Activated T-cell treated with anti-CD3 and anti-CD28 coated beads for 48 hours (primary cell): ENCODE measurements around the gene CDYL2.
A peak's percentile ranks its signal among the peaks of the same experiment; 100 is the strongest.

ENCODE experiments used
- DNase-seq: peaks from one replicate; pipeline ENCODE4 v3.0.0-alpha.2; 2020; ENCODE audit warnings: low read depth

The CDYL2 gene

DNA sequence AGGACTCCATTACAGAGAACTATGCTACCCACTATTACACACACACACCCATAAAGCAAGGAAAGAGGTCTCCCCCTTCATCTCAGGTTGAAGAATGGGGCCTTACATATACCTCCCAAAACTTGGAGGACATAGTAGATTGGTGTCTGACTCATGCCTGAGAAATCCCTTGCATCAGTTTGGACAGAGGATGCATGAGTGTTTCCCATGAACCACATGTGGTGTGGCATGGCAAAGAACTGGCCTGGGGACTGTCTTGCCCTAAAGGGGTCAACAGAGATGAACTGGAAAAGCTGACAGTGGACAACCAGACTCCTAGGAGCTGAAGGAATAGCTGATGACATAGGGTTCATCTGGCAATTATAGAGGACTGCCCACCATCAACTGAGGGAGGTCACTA lies 209.6 kb downstream of the CDYL2 start:
- no peak for DNase-seq

- DNase-seq, result no peak
Measured at GRCh38 chr16:80592273-80592672, 212.1 kb downstream of the CDYL2 start.

GRCh38 chr16:80591071-80591915 lies 213.1 kb downstream of the CDYL2 start:
- DNase-seq, result no peak

DNA sequence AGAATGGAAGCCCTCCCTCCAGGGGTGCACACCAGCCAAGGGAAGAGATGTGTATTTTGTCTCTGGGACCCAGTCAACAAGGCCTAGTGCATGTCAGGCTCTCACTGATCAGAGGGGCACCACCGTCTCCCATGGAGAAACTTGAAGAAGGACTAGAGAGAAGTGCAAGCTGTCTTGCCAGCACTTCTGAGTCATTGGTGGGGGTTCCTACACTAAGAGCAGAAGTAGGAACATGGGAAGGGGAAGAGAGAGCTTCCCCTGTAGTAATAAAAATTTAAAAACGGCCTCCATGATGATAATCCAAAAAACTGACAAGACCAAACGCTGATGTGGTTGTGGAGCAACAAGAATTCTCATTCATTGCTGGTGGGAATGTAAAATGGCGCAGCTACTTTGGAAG lies 217.3 kb downstream of the CDYL2 start:
- DNase-seq, result no peak

GRCh38 chr16:80586476-80586875 lies 217.9 kb downstream of the CDYL2 start:
- DNase-seq, result no peak

- DNase-seq, result no peak
Measured at GRCh38 chr16:80585764-80586163, 218.6 kb downstream of the CDYL2 start.

DNA sequence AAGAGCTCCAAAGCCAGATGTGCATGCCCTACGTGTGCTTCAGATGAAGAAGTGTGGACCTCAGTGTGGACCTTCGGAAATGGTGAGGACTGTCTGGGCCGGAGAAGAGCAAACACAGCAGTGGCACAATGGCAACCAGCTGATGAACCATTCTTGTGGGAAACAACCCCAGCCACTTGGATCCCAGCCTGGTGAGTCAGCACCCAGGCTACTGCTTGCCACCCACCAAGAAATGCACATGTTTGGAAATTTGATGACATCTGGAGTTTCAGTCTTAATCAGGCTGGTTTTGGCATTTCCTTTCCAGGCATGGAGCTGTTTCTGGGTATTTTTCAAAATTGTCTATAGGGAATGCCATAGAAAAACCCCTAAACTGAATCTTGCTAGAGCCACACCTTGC lies 220.9 kb downstream of the CDYL2 start:
- peak; percentile 58 for DNase-seq

DNA sequence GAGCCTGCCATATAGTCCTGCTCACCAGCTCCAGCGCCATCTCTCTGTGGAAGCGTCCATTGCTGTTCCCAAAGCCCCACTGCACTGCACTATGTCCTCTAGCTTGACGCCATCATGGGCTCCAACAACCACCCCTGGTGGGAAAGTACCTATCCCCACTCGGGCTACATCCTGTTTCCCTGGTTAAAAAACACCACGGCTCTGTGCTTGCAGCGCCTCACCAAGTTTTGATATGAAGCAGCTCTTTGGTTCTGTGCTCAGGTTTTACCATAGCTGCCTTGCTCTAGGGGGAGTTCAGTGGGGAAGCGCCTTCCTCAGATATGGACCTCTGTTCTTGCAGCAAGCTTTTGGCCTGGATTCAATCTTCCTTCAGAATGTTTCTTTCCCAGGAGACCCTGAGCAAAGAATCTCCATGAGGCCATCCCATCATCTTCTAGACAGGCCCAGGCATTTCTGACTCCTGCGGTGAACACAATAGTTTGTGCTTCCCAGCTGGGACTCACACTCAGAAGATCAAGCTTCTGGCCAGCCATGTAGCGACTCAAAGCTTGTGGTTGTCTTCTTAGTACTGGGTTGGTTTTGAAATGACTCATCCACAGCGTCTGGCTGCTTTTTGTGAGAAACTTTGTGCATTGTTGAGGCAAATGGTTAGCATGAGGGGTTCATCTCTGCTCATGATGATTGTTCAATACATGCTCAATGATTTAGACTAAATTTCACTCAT lies 224.1 kb downstream of the CDYL2 start:
- DNase-seq, result peak; percentile 60

DNA sequence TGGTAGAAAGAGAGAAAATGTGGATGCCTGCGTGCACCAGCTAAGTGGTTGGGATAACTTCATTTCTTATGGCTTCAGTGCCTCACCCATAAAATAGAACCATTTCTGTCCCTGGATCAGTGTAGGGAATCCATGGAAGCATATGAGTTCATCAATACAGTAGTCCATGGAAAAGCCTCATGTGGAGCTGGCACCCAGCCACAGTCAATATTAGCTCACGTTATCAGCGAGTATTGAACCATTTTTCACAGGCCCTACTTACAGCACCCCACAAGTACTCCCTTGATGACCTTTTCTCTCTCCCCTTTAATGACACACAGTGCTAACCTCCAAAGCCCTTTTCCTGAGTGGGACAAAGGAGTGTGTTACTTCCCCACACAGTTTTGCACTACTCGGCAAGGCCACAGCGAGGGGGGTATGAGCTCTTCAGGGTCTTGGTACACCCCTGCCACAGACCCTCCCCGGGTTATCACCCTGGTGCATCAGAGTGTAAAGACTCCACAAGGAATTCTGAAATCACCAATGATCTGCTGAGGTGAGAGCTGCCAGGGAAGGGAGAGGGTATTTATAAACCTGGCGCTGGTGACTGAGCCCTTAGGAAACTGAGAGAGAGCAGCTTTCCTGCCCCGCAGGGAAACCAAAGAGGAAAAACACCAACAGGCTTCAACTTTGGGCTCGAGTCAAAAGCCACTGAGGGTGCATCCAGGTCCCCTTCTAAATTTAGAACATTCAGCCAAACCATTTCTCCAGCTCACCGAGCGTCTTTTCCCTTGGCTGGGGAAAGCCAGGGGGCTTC lies 226.7 kb downstream of the CDYL2 start:
- DNase-seq, result no peak

- no peak for DNase-seq
Measured at GRCh38 chr16:80576343-80576912, 228.0 kb downstream of the CDYL2 start.

DNA sequence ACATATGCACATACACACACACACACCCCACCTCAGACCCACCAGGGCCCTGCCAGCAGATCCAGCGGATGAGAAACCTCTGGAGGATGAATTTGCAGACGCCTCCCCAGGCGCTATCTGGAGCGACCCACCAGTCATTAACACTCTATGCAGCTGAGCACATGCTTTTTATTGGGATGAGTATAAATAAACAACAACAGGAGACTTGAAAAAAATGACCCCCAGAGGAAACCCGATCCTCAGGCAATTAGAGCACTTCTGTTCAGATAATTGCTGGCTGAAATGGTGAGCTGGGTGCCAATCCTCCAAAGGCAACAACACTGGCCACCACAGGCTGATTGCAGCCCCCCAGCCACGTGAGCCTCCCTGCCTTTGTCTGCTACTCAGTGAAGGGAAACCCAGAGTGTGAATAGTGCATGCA lies 230.7 kb downstream of the CDYL2 start:
- DNase-seq, result no peak

DNA sequence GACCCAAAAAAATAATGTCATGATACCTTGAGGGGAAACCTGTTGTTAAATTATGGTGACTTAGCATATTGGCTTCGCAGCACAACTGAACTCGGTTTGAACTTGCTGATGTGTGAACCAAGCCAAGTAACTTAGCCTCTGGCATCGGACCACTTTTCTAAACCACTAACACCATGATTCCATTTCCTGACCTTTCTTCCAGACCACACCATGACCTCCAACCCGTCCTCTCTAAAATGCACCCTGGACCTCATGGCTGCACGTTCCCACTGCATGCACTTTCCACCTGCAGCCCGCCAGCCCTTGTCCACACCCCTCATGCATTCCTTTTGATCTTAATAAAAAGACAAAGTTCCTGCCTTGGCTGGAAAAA lies 234.3 kb downstream of the CDYL2 start:
- no peak for DNase-seq

- DNase-seq, result peak; percentile 67
Measured at GRCh38 chr16:80569440-80570105, 234.8 kb downstream of the CDYL2 start.

- no peak for DNase-seq
Measured at GRCh38 chr16:80564394-80564793, 240.0 kb downstream of the CDYL2 start.

DNA sequence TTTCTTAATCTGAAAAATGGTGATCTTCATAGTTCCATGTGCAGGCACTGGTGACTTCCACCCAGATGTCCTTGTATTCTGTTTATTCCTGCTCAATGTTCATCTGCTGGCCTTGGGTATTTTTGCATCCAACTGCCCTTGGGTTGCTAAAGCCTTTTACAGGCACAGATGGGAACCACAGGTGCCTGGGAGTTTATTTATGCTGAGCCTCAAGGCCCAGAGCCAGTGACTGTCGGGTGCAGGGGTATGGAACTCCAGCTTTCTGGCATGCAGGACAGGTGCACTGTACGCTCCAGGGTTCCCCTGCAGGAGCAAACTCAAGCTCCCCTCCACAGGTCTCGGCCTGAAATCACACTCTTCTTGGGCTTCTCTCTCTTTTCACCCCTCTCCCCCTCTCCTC lies 241.3 kb downstream of the CDYL2 start:
- DNase-seq, result no peak

DNA sequence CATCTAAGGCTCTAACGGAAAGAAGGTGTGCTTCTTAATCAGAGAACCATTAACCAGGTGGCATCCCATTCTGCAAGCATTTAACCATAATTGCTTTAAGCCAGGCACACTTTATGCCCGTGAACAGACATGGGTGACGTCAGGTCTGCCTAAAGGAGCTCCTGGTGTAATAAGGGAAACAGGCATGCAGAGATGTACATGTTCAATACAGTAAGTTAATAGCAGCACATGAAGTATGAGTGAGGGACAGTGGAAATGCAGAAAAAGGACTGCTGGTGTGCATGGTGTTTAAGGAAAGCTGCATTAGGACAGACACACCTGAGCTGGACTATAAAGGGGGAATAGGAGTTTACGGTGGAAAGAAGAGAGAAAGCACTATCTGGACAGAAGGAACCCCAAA lies 245.0 kb downstream of the CDYL2 start:
- DNase-seq, result no peak

DNA sequence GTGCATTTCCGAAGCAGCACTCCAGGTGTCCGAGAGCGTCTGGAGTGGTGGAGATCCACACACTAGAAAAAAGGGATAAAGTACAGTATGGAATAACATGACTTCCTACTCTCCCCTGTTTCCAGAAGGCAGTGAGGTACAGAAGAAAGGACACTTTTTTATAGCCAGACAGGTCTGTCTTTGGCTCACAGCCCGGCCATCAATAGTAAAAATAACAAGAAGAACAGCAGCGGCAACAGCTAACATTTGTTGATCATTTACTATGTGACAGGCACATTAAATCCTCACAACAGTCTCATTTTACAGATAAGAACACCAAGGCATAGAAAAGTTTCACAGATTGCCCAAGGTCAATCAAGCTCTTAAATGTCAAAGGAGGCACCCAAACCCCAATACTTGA lies 247.4 kb downstream of the CDYL2 start:
- DNase-seq, result no peak

- DNase-seq, result no peak
Measured at GRCh38 chr16:80556481-80556880, 247.9 kb downstream of the CDYL2 start.

GRCh38 chr16:80554033-80554432 lies 250.4 kb downstream of the CDYL2 start:
- DNase-seq, result no peak

DNA sequence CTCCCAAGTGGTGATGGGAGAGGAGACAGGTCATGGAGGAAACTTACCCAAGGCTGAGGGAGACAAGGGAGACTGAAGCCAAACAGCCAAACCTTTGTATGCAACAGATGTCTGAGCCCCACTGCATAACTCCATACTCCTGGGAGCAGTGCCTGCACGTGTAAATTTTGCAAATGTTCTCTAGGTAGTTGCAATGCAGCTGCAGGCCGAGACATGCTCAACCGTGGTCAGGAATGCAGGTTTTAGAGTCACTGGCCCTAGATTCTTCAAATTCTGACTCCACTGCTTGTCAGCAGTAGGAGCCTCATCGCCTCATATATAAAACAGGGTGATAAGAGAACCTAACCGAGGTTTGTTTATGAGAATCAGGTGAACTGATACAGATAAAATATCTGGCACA lies 252.1 kb downstream of the CDYL2 start:
- DNase-seq, result no peak
